Stimulated activated naive CD8-positive, alpha-beta T cell treated with anti-CD3 and anti-CD28 coated beads, Interleukin-15, Interleukin-2, amounts not matched to agents 100 U/mL and 50 U/mL, for 24 hours (primary cell): ENCODE data around the gene NDUFV1.
"Not testable (repeated sequence)": the region's sequence is repeated elsewhere in the genome, so short reads cannot be mapped to it uniquely, and the experiment has no call there.

Source experiments
- ATAC-seq: fragments of 150-1000 bp; cut with Tn5 transposase; one replicate; pipeline ENCODE4 v1.10.0; 2021
- DNase-seq: peaks from one replicate; pipeline ENCODE4 v3.0.0; 2021

Gene NDUFV1

DNA sequence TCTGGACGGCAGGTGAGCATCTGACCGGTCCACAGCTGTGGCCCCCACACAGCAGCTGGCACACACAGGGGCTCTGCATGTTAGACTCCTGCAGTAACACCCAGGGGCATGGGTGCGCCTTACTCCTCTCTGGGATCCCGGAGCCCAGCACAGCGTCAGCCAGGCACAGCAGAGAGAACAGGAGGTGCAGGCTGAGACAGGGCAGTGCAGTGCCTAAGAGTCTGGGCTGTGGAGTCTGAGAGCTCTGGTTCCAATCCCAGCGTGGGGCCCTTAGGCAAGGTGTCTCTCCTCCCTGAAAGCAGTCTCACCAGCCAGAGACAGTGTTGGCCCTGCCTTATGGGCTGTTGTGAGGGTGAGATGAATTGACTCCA, 20.7 kb downstream of the NDUFV1 start:
- no peak for ATAC-seq
- DNase-seq: no peak

DNA sequence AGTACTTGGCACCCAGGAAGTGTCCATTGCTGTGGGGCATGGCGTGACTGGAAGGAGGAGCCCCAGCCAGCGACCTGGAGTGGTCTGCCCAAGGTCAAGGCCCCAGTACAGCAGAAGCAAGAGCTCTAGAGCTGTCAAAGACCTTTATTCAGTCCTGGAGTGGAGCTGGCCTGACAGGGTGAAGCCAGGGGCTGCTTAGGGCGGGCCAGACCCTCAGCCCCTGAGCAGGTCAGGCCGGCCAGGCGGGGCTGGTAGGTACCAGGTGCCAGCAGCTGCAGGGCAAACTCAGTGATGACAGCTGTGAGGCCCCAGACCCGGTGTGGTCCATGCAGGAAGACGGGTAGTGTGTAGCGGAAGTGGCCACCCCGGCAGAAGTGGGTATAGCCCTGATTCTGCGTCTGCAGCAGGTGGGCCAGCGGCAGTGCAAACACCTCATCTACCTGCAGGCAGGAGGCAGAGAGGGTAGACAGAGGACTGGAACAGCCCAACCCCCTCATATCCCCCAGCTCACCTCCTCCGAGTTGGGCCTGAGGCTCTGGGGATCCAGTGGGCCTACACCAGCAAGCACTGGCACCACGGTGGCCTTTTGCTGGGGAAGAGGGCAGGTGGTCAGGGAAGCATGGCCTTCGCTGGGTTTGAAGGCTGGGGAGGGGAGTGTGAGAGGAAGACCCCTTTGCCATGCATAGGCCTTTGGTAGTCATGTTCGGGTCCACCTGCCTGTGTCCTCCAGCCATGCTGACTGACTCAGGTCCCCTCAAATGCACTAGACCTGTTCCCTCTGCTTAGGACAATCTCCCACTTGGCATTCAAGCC, 21.3 kb downstream of the NDUFV1 start:
- DNase-seq (no peak), ATAC-seq (no peak)

DNA sequence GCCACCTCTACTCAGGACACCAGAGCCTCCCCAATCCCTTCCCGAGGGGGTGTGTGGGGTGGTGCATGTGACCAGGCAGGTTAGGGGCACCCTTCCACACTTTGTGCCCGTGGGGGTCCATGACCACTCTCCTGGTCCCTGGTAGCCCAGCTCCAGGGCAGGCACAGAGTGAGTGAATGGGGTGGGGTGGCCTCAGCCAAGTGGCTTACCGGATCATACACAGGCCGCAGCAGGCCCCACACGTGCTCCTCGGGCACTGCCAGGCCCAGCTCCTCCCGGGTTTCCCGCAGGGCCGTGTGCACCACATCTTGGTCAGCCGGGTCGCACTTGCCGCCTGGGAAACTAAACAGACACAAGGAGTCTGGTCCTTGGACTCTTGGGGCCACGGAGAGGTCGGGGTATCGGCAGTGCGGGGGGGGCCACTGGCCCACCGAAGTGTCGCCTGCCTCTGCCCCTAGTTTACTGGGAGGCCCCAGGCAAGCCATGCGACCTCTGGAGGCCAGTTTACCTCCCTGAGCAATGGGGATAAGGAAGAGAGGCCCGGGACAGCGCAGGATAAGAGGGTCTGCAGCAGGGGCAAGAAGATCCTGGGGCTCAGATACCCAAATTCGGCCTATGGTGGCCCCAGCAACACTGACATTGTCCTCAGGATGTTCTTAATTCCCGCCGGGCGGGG, 22.1 kb downstream of the NDUFV1 start:
- no peak for DNase-seq
- ATAC-seq: no peak

DNA sequence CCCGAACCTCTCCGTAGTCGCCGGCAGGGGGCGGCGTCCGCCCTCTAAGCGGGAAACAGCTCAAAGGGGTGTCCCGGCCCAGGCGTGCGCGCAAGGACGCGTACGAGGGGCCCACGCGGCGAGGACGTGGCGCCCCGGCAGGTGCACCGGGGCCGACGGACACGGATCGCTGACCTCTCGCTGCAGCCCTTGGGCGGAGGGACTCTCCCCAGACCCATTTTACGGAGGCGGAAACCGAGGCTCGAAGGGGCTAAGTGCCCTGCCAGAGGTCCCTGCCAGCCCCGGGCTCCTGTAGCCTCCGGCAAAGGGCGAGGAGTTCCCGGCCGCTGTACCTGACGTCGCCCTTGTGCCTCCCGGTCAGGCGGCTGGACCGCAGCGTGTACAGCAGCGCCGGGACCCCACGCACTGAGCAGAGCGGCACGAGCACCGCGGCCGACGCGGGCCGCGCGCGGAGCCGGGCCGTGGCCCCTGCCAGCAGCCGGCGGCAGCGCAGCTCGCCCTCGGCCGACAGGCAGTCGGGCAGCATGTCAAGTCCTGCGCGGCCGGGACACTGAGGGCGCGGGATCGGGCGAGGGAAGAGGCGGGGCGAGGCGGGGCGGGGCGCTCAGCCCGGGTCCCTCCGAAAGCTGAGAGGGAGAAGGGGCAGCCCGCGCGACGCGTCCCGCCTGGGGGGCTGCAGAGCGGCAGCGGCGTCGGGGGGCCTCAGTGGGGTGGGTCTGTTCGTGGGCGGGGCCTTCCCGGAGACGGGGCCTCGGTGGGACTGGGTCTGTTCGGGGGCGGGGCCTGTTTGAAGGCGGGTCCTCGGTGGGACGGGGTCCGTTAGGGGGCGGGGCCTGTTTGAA, 22.9 kb downstream of the NDUFV1 start, which contains the start of gene NUDT8:
NUDT8 (minus strand) TSS at position 552 of the 842 bp plus-strand sequence; CDS start at position 526, 26 bp downstream.
- DNase-seq: peak; percentile 90
- peak; percentile 72 for ATAC-seq

DNA sequence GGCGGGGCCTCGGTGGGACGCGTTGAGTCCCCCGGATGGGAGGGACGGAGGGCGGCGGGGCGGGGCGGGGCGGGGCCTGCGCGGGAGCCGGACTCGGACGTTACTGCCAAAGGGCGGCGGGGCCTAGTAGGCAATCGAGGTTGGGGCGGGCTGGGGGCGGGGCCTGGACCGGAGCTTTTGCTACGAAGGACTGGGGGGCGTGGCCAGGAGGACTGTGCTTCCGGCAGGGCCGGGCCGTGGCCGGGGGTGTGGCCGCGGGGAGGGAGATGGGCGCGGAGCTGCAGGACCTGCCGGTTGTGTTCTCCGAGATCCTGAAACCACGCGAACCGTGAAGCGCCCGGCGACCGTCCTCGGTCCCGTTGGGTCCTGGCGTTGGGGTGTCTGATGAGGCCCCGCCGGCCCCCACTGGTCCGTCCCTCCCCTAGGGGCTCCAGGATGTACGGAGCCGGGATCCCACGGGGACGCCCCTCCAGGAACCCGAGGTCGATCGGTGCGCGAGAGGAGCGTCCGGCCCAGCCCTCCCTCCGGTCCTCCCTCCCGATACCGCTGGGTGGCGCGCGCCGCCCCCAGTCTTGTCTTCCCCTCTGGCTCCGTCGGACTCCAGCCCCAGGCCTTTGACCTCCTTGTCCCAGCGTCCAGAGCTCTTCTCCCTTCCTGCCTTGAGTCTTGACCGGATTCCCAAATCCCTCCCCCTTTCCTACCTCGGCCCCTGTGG, 23.6 kb downstream of the NDUFV1 start:
- DNase-seq (peak; percentile 98), ATAC-seq (peak; percentile 79)

DNA sequence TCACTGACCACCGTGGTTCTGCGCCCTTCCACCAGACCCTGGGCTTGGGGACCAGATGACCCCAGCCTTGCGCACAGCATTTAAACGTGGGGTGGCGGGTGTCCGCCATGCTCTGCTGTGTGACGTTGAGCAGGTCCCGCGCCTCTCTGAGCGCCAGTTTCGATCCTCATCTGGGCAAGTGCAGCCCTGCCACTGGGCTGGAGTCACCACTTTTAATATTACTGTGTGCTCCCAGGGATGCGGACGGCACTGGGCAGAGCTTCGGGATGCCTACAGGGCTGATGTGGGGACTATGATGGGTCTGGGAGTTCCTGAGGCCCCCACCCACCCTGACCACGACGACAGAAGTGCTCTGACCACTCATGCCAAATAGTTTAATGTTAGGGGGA, 24.2 kb downstream of the NDUFV1 start:
- ATAC-seq (no peak), DNase-seq (no peak)

DNA sequence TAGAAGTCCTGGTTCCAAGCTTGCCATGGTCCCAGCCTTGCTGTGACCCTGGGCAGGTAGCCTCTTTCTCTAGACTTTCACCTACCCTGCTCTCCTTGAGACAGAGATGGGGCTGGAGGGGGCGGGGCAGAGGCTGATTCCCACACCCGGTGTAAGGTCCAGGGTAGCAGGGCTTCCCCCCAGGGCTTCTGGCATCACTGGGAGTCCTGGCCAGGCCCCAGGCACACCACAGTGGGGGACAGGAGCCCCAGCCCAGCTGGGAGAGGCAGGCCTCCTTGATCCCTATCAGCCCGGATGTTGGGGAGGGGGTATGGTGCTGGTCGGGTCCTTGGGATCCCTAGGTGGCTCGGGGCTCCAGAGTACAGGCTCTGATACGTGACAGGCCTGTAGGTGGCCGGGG, 24.7 kb downstream of the NDUFV1 start:
- DNase-seq: no peak
- ATAC-seq: no peak

DNA sequence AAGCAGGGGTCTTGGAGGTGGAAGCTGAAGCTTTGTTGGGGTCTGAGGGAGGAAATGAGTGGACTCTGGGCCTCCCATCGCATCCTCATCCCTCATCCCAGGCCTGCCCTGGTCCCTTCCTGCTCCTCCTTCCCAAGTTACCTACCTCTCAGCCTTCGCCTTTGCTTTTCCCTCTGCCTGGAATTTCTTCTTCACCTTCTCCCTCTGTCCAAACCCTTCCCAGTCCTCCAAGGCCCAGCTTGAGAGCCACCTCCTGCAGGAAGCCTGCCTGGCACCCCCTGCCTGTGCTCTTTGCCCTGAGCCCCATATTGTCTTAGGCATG, 25.1 kb downstream of the NDUFV1 start:
- ATAC-seq: no peak
- no peak for DNase-seq

DNA sequence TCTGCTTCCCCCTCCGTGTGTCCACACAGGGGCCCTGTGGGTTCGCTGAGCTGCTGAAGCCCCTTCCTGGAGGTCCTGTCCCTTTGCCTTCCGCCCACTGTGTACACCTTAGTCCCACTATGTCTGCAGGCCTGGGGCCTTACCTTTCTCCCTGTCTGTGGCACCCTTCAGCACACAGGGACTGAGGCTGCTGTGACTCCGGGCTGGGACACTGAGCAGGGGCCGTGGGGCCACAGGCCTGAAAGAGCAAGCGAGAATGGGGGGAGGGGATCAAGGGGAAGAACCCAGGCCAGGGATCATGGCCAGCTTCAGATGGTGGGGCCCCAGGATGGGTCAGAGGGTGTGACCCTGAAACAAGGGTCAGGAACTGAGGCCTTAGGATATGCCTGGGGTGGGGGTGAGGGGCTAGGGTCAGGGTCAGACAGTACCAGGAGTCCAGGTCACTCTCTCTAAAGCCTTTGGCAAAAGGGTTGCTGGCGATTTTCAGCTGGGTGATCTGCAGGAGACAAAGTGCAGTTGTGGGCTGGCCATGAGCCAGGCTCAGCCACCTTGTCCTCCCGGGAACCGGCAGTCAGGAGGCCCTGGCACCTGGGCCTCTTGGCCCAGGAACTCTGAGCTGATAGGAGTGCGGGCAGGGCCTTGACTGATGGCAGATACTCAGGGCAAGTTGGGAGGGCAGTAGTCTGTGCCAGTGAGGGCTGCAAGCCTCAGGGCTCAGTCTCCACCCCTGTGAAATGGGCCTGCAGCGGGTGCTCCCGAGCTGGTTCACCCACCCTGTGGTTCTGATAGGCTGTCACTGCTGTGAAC, 25.6 kb downstream of the NDUFV1 start:
- DNase-seq: no peak
- no peak for ATAC-seq

DNA sequence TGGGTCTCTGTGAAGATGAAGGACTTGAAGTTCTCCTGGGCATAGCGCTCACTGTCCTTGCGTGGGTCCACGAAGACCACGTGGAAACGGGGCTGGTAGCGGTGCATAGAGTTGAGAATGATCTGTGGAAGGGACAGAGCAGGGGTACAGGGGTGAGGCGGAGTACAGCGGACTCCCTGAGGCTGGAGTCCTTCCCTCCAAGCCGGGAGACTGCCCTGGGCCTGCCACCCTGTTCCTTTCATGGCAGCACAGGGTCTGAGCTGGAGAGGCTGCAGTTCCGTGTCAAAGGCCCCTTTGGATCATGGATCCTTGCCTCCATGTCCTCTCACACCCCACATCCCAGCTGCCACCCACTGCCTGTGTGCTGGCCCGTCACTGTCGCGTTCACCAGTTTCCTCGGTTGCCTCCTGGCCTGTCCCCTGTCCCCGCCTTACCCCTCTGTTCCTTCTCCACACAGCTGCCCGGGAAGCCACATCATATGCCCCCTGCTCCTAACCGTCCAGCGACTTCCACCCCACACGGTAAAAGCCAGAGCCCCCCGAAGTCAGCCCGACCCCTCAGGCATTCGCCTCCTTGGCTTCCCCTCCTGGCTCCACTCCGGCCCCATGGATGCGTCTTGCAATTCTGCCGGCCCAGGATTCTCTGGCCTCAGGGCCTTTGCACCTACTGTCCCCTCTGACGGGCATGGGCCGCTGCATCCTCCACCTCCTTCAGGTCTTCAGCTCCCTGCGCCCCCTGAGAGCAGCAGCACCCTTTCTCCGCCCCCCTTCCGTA, 26.4 kb downstream of the NDUFV1 start:
- ATAC-seq (no peak), DNase-seq (no peak)

DNA sequence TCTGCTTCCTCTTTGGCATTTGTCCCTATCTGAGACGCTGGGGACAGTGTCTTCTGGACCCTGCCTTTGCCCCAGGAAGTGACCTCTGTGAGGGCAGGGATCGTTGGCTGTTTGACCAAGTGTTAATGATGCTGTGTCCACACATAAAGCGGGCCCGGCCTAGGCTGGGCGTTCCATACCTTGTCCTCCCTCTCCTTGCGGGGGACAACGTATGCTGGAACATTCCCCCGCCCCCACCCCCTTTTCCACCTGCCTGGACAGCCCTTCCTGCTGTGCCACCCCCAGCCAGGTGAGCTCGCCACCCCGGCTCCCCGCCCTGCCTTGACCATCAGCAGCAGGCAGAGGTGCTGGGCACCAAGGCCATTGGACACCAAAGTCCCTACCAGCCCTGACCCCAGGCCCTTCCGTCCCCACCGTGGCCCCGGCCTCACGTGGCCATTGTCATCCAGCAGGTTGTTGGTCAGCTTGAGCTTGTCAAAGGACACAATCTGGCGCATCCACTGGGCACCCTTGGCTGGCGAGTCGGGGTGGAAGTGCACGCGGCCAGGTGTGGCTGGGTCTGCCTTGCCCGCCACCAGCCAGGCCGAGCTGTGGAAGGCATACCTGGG, 27.1 kb downstream of the NDUFV1 start:
- DNase-seq (no peak), ATAC-seq (no peak)

DNA sequence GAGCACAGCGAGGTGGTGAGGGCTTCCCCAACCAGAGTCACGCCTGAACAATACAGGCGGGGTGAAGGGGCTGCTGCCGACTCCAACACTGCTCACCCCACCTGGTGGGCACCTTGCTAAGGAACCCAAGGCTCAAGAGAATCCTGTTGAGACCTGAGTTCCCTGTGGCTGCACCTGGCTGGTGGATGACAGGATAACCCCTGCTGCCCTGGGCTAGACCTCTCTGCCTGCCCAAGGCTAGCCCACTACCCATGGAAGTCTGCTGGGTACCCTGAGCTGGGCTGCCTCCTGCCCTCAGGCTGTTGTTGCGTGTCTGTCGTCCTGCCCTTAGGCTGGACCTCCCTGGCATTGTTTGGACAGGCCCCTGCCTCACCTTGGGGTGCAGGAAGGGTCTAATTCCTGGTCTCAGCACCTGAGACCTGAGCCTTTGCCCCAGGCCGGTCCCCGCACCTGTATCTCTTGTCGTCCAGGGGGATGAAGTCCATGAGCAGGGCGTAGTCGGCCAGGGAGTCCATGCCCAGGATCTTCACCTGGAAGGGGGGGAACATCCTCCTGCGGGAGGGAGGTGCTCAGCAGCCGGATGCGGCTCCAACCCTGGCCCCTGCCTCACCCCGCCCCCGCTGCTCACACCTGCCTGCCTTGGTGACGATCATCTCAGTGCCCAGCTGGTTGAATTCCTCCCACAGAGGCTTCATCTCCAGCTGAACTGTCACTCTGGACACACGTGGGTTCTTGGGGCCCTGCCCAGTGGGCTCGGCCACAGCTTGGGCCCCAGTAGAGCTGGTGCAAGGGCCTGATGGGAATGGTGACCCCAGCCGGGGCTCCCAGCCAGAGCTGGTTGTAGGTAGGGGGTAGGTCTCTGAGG, 27.9 kb downstream of the NDUFV1 start:
- no peak for DNase-seq
- no peak for ATAC-seq

DNA sequence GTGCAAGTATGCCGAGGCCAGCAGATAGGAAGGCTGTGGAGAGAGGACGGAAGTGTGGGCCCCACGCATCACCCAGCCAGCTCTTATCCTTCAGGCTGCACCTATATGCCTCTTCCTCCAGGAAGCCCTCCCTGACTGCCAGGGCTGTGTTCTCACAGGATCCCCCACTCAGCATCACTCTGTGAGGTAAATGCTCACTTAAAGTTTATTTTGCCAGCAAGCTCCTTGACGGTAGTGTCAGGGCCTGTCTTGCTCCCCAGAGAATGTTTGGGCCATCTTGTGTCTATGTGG, 28.4 kb downstream of the NDUFV1 start:
- no peak for DNase-seq
- ATAC-seq: no peak

DNA sequence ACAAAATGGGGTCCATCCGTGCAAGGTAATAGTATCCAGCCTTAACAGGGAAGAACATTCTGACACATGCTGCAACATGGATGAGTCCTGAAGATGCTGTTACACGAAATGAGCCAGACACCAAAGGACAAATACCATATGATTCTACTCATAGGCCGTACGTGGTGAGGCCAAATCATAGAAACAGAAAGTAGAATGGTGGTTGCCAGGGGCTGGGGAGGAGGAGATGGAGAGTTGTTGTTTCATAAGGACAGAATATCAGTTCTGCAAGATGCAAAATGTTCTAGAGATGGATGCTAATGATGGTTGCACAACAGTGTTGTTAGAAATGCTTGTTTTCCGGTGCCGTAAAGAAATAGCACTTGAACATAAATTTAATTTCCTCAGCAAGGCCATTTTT, 30.2 kb downstream of the NDUFV1 start:
- ATAC-seq (no peak), DNase-seq (no peak)

DNA sequence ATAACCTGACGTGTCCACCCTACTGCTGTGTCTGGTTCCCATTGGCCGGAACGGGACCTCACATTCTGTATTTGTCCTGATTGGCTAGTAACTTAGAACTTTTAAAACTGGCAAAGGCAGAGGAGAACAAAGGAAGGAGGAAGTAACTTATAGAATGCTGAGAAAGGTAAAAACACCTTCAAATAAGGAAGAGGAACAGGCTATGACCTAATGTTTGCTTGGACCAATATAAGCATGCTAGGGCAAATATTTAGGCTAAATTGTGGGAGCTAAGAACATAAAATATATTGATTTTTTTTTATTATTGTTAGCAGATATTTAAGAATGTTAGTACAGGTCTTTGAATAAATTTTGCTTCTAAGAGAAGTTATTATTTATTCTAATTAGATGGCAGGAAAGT, 30.7 kb downstream of the NDUFV1 start:
- not testable (repeated sequence) for ATAC-seq

DNA sequence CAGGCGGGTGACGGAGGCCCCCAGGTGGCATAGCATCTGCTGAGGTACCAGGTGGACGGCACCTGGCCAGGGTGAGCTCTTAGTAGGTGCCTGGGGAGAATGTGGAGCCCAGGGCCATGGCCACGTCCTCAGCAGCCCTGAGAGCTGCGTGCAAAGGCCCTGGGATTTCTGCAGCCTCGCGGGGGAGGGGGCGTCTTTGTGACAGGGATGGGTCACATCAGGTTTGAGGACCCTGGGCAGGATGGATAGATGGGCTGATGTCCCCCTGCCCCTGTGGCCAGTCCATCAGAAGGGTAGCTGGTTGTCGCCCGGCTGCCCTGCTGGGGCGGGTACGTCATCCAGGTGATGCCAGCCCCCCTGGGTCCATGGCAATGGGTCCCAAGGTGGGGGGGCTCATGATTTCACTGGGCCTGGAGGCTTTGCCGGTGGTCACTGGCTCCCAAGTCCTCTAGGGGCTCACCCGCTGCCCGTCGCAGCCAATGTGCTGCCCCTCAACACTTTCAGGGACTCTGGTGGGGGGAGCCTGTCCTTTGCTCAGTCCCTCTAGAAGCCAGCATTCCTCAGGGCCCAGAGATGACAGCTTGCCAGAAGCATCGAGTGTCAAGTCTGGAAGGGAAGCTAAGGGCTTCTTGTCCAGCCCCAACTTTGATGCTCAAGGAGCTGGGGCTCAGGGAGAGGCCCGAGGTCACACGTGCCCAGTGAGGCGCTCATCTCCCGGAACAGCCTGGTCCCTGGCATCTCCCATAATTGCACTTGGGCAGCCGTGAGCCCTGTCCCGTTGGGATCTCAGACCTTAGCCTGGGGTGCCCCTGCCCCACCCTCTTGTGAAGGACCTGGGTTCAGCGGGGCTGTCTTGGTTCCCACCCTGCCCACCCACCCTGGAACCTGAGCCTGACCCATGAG, 32.0 kb downstream of the NDUFV1 start:
- ATAC-seq (no peak), DNase-seq (no peak)

More for the DNA sequence above, 30.7 kb downstream of the NDUFV1 start:
- not testable (repeated sequence) for DNase-seq

DNA sequence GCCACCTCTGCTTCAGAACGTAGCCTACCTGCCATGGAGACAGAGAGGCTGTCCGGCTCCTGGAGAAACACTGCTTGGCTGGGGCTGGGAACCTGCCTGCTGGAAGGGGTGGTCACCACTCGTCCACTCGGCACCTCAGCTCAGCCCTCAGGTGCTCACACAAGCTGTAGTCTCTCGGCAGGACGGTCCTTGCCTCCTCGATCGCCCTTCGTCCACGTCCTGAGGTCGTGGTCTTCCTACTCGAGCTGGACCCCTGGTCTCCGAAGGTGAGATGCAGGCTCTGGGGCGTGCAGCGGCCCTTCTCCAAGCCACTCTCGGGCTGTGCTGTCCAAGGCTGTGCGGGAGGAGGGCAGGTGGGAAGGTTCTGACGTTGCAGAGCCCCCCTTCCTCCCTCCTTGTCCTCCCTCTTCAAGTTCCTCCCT, 32.7 kb downstream of the NDUFV1 start, which contains the start of gene TBX10:
TBX10 (minus strand) TSS at position 326 of the 422 bp plus-strand sequence; CDS start at position 35, 291 bp downstream.
- ATAC-seq (no peak), DNase-seq (no peak)
